ENCODE measurements around the gene MAMDC2. TPM values are rescaled to one million over a fixed set of nuclear protein-coding genes. Genes with fewer than 3 reads are reported as not detected.

Gene MAMDC2
- total RNA-seq, 1 donor from 2014 or later: 76.7 TPM

DNA sequence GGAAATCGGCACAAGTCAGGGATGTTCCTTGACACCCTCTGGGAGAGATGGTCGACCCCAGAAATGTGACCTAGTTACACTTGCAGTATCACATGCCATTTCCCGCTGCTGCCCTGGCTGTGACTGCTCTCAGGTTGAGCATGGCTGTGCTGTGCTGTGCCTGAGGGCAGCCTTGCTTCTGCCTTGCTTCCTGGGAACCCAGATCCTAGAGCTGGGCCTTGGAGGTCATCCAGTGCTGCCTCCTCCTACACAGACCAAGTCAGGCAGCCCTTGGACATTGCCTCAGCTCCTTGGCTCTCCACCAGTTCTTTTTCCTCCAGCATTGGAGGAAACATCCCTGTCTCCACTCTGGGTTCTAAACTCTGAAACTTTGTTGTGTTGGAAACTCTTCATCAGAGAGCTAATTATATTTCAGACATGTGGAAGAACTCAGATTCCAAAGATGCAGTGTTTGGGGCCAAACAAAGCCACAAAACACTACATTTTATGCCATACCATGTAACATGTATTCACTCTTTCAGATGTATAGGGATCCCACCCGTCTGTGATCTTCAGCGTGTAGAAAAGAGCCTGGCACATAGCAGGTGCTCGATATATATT lies 6.1 kb downstream of the MAMDC2 start:
- TF ChIP-seq, protein P1, sequence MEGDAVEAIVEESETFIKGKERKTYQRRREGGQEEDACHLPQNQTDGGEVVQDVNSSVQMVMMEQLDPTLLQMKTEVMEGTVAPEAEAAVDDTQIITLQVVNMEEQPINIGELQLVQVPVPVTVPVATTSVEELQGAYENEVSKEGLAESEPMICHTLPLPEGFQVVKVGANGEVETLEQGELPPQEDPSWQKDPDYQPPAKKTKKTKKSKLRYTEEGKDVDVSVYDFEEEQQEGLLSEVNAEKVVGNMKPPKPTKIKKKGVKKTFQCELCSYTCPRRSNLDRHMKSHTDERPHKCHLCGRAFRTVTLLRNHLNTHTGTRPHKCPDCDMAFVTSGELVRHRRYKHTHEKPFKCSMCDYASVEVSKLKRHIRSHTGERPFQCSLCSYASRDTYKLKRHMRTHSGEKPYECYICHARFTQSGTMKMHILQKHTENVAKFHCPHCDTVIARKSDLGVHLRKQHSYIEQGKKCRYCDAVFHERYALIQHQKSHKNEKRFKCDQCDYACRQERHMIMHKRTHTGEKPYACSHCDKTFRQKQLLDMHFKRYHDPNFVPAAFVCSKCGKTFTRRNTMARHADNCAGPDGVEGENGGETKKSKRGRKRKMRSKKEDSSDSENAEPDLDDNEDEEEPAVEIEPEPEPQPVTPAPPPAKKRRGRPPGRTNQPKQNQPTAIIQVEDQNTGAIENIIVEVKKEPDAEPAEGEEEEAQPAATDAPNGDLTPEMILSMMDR (IDR thresholded peaks at IDR 0.05): no peak
- Mint-ChIP-seq H3K27me3 (ENCODE audit: low read depth) (no peaks in the 10 kb centered on the region), H3K9me3 (ENCODE audit: low read depth) (no peaks in the 10 kb centered on the region), H3K36me3 (ENCODE audit: low read depth) (peaks cover 12% of the 10 kb centered on the region), H3K4me1 (ENCODE audit: low read depth) (peaks cover 91% of the 10 kb centered on the region), H3K4me3 (ENCODE audit: unreplicated experiment) (no peak overlapping the region), H3K27ac (ENCODE audit: unreplicated experiment) (peak overlapping the region; percentile 96)
- no peak for DNase-seq (ENCODE audit: low spot score)

DNA sequence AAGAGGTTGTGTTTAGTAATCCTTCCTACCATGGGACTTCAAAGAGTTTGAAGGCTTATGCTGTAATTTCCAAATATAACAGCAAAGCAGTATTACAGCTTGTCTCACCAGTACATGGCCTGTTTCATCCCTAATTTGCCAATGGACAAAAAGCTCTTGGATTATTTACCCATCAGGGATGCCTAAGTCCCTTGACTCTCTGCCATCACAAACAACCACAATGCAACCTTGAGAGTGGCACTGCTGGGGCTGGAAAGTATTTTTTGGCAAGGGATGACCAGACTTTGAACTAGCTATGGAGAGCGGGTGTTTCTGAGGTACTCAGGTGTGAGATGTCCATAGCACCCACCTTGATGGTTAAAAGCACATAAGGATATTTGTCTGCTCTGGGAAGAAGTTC lies 9.1 kb downstream of the MAMDC2 start:
- DNase-seq (ENCODE audit: low spot score): no peak
- H3K27me3 Mint-ChIP-seq (ENCODE audit: low read depth): no peaks in the 10 kb centered on the region
- peaks cover 7% of the 10 kb centered on the region for H3K36me3 Mint-ChIP-seq (ENCODE audit: low read depth)
- H3K27ac Mint-ChIP-seq (ENCODE audit: unreplicated experiment): peak overlapping the region; percentile 71
- TF ChIP-seq, protein P1 (IDR thresholded peaks at IDR 0.05): no peak
- H3K4me3 Mint-ChIP-seq (ENCODE audit: unreplicated experiment): no peak overlapping the region
- peaks cover 92% of the 10 kb centered on the region for H3K4me1 Mint-ChIP-seq (ENCODE audit: low read depth)
- no peaks in the 10 kb centered on the region for H3K9me3 Mint-ChIP-seq (ENCODE audit: low read depth)

DNA sequence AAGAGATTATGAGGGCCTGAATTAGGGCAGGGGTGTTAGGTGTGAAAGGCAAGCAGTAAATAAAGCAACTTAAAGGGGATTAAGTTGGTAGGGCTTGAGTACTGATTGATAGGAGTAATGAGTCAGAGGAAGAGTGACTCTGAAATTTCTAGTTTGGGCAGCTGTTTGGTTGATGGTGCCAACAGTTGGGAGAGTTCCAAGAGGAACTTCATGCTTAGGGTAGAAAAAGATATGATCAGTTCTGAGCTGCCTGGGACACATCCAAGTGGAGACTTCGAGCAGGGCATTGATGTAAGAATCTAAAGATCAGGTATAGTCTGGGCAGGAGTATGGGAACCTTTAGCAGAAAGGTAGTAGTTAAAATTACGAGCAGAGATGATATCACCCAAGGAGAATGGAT lies 10.2 kb downstream of the MAMDC2 start:
- H3K27me3 Mint-ChIP-seq (ENCODE audit: low read depth): no peaks in the 10 kb centered on the region
- TF ChIP-seq, protein P1 (IDR thresholded peaks at IDR 0.05): no peak
- H3K9me3 Mint-ChIP-seq (ENCODE audit: low read depth): no peaks in the 10 kb centered on the region
- peak overlapping the region; percentile 71 for H3K27ac Mint-ChIP-seq (ENCODE audit: unreplicated experiment)
- peaks cover 91% of the 10 kb centered on the region for H3K4me1 Mint-ChIP-seq (ENCODE audit: low read depth)
- H3K4me3 Mint-ChIP-seq (ENCODE audit: unreplicated experiment): no peak overlapping the region
- DNase-seq (ENCODE audit: low spot score): no peak
- H3K36me3 Mint-ChIP-seq (ENCODE audit: low read depth): peaks cover 2% of the 10 kb centered on the region

DNA sequence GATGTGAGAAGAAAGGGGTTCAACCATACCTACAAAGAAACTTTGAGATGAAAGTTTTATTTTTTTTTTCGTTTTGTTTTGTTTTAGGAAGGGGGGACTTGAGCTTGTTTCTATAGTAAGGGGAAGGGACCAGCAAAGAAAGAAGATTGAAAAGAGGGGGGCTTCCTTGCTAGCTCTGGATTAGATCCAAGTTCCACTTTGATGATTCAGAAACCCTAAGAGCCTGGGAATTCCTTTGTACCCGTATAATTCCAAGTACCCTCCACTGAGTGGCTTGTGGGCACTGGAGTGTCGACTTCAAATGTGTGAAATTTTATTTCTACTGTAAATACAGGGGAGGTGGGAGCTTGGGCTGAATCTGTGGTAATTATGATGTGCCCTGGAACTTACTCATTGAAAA lies 10.9 kb downstream of the MAMDC2 start:
- DNase-seq (ENCODE audit: low spot score): no peak
- H3K27me3 Mint-ChIP-seq (ENCODE audit: low read depth): no peaks in the 10 kb centered on the region
- peaks cover 91% of the 10 kb centered on the region for H3K4me1 Mint-ChIP-seq (ENCODE audit: low read depth)
- H3K27ac Mint-ChIP-seq (ENCODE audit: unreplicated experiment): peak overlapping the region; percentile 71
- no peaks in the 10 kb centered on the region for H3K9me3 Mint-ChIP-seq (ENCODE audit: low read depth)
- no peak overlapping the region for H3K4me3 Mint-ChIP-seq (ENCODE audit: unreplicated experiment)
- H3K36me3 Mint-ChIP-seq (ENCODE audit: low read depth): peaks cover 1% of the 10 kb centered on the region
- TF ChIP-seq, protein P1 (IDR thresholded peaks at IDR 0.05): no peak

DNA sequence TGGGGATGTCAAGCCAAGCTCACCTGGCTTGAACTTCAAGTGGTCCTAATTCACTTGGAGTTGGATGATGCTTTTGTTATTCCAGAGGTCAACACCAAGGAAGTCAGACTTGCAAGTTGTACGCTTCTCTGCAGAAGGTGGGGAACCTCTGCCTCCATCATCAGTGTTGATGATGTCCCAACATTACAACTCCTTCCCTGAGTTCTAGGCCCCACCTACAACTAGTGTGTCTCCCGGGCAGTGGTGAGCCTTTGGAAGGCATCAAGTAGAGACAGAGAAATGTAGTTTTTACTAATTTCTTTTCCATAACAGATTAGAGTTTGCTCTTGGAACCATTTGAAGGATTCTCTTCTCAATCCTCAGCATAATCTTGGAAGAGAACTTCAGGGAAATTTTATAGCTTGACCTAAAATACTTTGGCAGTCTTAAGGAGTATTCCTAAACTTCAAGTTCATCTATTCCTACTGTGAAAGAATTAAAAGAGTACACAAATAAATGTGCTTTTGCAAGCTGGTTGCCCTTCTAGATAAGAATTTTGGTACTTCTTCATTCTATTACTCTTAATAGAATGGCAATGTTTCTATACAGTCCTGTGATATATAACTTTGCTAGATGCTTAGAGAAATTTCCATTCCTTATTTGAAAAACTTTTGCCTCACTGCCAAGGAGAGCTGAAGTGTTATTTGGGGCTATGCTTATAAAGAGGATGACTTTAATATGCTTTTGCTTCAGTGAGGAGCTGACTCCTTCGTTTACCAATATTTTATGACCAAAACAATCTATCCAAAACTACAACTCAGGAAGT lies 12.0 kb downstream of the MAMDC2 start:
- Mint-ChIP-seq H3K36me3 (ENCODE audit: low read depth) (peaks cover 4% of the 10 kb centered on the region), H3K27ac (ENCODE audit: unreplicated experiment) (peak overlapping the region; percentile 71), H3K4me3 (ENCODE audit: unreplicated experiment) (no peak overlapping the region), H3K27me3 (ENCODE audit: low read depth) (no peaks in the 10 kb centered on the region), H3K4me1 (ENCODE audit: low read depth) (peaks cover 91% of the 10 kb centered on the region), H3K9me3 (ENCODE audit: low read depth) (no peaks in the 10 kb centered on the region)
- DNase-seq (ENCODE audit: low spot score): no peak
- TF ChIP-seq, protein P1 (IDR thresholded peaks at IDR 0.05): no peak
